NCI-H82 treated with DMSO at 0.1 percent for 48 hours (cell line): ENCODE measurements around the gene AFDN.
"Not testable (repeated sequence)": the region's sequence is repeated elsewhere in the genome, so short reads cannot be mapped to it uniquely, and the experiment has no call there.

Experiments
- DNase-seq: peaks from one replicate; lab custom pipeline; 2025; ENCODE audit not compliant: unreplicated experiment; lab: John Stamatoyannopoulos, UW

The AFDN gene

GRCh38 chr6:167949121-167949684, 122.5 kb downstream of the AFDN start:
- DNase-seq = no peak

- no peak for DNase-seq
Observed at GRCh38 chr6:167951781-167952511, 125.2 kb downstream of the AFDN start.

GRCh38 chr6:167952512-167952859, 125.8 kb downstream of the AFDN start:
- no peak for DNase-seq

DNA sequence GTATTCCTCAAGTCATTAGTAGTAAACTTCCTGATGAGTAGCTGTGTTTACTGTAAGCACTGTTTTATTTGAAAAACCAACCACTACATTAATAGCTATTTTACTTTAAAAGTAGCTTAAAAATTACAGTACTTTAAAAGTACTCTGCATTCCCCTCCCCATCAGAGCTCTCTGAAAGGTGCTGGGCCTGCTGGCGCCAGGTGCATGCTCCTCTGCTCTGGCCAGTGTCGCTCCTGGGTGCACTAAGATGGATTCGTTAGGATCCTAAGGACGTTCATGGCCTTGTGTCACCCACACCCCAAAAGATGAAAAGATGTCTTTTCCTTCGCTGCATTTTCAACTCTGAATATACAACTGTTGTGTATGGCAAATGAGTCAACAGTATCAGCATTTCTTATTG, 126.8 kb downstream of the AFDN start:
- no peak for DNase-seq

DNA sequence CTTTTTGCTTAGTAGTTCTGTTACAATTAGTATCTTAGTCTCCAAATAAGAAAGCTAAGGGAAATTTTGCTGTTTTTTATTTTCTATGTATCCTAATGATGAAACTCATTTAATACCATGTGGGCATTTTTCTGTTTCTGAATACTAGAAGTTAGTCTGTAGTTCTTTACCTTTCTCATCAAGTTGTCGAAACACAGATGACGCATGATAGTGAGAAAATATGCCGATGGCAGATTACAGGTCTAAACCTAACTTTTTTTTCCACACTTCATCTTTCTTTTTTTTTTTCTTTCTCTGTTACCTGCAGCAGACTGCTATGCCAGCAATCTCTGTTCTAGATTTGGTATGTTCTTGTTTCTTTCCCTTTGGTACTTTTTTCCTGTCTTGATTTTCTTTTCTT, 127.4 kb downstream of the AFDN start:
- DNase-seq = no peak

DNA sequence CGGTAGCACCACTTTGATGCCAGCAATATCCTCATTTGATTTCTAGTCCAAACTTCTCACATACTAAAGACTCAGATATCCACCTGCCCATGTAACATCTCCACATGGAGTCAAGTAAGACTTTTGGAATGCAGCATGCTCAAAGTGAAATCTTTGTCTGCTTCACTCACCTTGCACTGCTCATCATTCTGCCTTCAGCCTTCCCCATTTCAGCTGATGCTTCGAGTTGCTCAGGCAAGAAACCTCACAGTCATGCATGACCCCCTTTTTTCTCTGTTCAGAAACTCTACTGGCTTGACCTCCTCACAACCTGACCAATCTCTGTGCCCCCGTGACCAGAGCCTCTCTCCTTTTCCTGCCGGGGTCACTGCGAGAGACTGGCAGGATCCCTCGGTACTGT, 129.8 kb downstream of the AFDN start:
- no peak for DNase-seq

DNA sequence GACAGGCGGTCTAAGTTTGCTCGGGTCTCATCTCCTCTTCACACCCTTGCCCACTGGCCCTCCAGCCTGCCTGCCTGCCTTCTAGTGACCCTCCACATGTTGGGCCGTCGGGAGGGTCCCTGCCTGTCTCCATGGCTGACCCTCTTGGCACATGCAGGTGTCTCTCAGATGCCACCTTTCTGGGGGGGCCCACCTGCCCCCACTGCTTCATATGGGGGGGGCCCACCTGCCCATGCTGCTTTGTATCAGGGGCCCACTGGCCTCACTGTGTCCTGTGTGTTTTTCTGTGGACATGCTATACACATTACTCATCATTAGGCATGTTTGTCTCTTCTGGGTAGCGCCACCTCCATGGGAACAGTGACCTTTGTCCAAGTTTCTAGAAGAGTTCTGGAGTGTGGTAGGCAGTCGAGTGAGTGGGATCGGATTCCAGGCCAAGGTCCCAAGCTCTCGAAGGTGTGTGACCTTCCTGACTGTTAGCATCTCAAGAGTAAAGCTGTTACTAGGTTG, 130.3 kb downstream of the AFDN start:
- DNase-seq = no peak

GRCh38 chr6:167957626-167958025, 130.9 kb downstream of the AFDN start:
- DNase-seq = no peak

GRCh38 chr6:167960579-167960978, 133.9 kb downstream of the AFDN start:
- no peak for DNase-seq

DNA sequence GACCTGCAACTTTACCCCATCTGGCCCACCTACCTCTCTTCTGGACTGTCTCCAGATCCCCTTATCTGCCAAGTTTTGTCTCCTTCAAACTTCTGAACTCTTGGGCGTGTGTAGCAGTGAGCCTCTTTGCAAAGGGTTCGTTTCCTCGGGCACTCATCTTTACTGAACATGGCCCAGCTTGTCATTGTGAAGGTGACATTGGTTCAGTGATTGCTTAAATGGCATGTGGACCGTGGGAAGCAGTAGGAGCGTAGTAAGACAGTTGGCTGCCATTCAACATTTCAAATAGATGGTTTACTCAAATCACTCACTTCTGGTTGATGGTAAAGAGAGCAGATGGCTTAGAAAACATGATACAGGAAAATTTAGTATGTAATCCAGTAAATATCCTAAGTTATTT, 136.0 kb downstream of the AFDN start:
- DNase-seq = no peak

- DNase-seq = no peak
Observed at GRCh38 chr6:167963589-167964057, 136.9 kb downstream of the AFDN start.

DNA sequence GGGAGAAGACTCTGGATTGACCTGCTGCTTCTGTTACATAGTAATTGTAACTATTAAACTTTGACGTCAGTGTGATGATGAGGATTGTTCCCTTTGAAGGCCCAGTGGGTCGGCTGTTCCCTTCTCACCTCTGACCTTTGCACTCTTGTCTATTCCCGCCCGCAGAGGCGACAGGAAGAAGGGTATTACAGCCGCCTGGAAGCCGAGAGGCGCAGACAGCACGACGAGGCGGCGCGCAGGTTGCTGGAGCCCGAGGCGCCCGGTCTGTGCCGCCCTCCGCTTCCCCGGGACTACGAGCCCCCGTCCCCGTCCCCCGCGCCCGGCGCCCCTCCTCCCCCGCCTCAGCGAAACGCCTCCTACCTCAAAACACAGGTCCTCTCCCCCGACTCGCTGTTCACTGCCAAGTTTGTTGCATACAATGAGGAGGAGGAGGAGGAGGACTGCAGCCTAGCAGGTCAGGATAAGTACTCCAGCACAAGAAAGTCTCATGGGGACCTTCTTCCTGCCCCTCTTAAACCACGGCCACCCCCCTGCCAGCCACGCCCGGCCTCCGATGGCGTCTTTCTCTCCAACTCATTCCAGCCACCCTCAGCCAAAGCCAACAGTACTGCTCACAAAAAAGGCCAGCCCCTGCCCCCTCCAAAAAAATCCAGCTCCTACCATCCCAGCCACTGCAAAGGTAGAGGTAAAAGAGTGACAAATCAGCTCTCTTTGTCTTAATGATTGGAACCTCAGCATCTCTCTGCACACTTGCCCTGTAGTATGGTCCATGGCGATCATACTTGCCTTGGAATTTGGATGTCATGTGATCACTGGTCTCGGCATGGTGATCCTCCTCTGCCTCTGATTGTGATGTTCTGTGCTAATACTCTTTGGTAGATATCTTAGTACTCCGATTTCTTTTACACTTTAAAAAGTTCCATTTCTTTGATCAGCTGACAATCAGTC, 139.2 kb downstream of the AFDN start:
- DNase-seq = no peak

GRCh38 chr6:167966540-167966905, 139.8 kb downstream of the AFDN start:
- no peak for DNase-seq

- no peak for DNase-seq
Observed at GRCh38 chr6:167968091-167968490, 141.4 kb downstream of the AFDN start.

DNA sequence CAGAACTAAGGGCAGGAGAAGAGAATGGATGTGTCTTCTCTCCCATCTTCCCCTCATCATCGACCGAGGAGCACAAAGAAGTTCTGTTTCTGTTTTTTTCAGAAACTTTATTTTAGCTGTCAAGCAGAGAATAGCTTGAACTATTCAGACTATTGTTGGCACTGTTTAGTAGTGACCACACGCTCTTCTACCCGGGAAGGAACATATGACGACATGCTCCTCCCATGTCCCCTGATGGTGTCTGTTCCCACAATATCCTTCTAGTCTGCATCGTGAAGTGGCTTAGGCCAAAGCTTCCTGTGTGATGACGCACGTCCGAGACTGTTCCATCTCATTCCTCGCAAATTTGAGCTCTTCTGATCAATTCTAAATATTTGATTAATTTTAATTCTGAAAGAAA, 143.5 kb downstream of the AFDN start:
- no peak for DNase-seq

DNA sequence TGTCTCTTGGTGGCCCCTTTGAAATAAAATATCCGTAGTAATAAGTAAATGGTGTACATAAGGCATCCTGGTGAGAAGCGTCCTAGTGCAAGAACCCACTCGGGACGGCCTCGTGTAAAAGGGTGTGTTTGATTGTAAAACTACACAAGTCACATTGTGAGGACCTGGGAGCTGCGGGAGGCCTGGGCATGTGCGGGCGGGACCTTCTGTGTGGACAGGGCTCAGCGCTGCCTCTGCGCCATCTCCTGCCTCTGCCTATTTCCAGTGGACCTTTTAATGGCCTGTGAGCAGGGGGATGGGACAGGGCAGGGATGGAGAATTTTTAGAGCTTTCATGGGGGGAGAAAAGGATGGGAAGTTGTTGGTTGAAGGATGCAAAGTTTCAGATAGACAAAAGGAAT, 145.5 kb downstream of the AFDN start:
- no peak for DNase-seq

DNA sequence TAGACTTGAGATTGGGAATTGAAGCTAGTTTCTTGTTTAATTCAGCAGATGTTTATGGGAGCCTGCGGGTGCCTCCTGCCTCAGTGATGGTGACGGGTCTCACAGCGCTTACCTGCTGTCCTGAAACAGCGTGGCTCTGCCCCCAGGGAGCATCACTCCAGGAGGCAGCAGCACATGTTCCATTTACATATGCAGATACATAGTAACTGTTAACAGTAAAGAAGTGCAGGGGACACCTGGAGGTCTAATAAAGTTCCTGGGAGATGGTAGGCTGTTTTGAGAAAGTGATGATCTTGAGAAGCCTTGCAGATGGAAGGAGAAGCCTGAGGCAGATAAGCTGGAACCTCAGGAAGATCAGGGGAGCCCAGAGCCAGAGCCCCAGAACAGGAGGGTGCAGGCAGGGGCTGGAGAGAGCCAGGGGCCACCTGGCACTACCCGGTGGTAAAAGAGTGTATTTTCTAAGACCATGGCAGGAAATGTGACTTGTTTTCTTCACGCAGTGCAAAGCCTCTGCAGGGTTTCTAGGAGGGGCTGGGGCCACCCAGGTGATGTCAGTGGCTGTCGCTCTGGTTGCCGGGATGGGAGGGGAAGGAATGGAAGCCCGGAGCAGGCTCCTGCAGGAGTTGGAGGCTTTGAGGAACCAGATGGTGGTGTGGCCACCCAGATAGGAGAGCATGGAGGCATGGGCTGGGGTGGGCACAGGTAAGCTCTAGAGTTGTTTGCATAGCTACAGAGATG, 146.6 kb downstream of the AFDN start:
- DNase-seq = no peak

- DNase-seq = no peak
Observed at GRCh38 chr6:167974640-167975344, 148.1 kb downstream of the AFDN start.

DNA sequence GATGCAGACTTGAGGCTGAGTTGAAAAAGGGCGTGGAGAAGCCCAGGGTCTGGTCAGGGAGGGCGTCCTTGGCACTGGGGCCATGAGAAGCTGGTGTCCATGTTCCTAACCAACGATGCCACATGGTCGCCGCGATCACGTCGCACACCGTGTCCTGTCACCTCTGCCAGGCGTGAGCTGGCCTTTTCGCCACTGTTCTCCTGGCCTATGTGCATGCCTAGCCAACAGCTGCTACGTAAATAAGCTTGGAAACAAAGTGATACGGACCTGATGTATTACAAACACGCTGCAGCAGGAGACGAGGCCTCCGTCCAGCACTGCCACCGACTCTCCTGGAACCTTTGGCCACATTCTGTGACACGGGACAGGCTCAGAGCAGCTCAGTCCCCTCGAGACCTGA, 148.7 kb downstream of the AFDN start:
- DNase-seq = no peak

DNA sequence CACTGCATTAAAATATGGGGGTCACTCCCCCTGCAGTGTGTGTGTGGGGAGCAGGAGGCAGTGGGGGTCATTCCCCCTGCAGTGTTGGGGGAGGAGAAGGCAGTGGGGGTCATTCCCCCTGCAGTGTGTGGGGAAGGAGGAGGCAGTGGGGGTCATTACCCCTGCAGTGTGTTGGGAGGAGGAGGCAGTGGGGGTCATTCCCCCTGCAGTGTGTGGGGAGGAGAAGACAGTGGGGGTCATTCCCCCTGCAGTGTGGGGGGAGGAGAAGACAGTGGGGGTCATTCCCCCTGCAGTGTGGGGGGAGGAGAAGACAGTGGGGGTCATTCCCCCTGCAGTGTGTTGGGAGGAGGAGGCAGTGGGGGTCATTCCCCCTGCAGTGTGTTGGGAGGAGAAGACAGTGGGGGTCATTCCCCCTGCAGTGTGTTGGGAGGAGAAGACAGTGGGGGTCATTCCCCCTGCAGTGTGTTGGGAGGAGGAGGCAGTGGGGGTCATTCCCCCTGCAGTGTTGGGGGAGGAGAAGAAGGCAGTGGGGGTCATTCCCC, 149.5 kb downstream of the AFDN start:
- not testable (repeated sequence) for DNase-seq
